SK-N-SH treated with all-trans-retinoic acid at 6 μM for 48 hours (cell line): ENCODE measurements around the gene RNF114.

Experiments
- ATAC-seq: fragments of 200-7000 bp; cut with Tn5 transposase; 3 replicates; pipeline ENCODE4 v1.9.1; 2020; ENCODE audit warnings: mild to moderate bottlenecking, moderate library complexity
- ARNTL ChIP-seq: fragments of 450-650 bp; formaldehyde crosslinking; IDR thresholded peaks from 2 replicates; pipeline ENCODE4 v1.5.0; 2020; ENCODE audit warnings: low read depth, mild to moderate bottlenecking, moderate library complexity, borderline replicate concordance
- BACH2 ChIP-seq: fragments of 250-450 bp; sonication (Bioruptor Pico); IDR thresholded peaks from 2 replicates; pipeline ENCODE4 v1.9.0; 2021; ENCODE audit warnings: mild to moderate bottlenecking, borderline replicate concordance
- CSDC2 ChIP-seq: fragments of 250-450 bp; sonication (Bioruptor Pico); IDR thresholded peaks from 2 replicates; pipeline ENCODE4 v1.5.0; 2020; ENCODE audit warnings: mild to moderate bottlenecking, moderate library complexity
- CSRNP3 ChIP-seq: fragments of 250-450 bp; sonication (Bioruptor Pico); IDR thresholded peaks from 2 replicates; pipeline ENCODE4 v1.5.1; 2021; ENCODE audit warnings: mild to moderate bottlenecking, moderate library complexity
- ESRRG ChIP-seq: fragments of 250-450 bp; sonication (Bioruptor Pico); IDR thresholded peaks from 2 replicates; pipeline ENCODE4 v1.6.1; 2021; ENCODE audit warnings: mild to moderate bottlenecking
- GLIS3 ChIP-seq: fragments of 250-450 bp; sonication (Bioruptor Pico); IDR thresholded peaks from 2 replicates; pipeline ENCODE4 v1.5.0; 2020; ENCODE audit warnings: mild to moderate bottlenecking, moderate library complexity
- ISL1 ChIP-seq: fragments of 250-450 bp; sonication (Bioruptor Pico); IDR thresholded peaks from 2 replicates; pipeline ENCODE4 v2.1.2; 2022; ENCODE audit warnings: mild to moderate bottlenecking, moderate library complexity
- OSR1 ChIP-seq: fragments of 250-450 bp; sonication (Bioruptor Pico); IDR thresholded peaks from 2 replicates; pipeline ENCODE4 v1.8.0; 2022; ENCODE audit warnings: moderate library complexity, mild to moderate bottlenecking, inconsistent platforms
- PATZ1 ChIP-seq: fragments of 250-450 bp; sonication (Bioruptor Pico); IDR thresholded peaks from 2 replicates; pipeline ENCODE4 v1.8.0; 2020; ENCODE audit warnings: mild to moderate bottlenecking, moderate library complexity, borderline replicate concordance
- RARB ChIP-seq: fragments of 250-450 bp; sonication (Bioruptor Pico); IDR thresholded peaks from 2 replicates; pipeline ENCODE4 v1.8.0; 2021; ENCODE audit warnings: mild to moderate bottlenecking, moderate library complexity
- SNAI2 ChIP-seq: fragments of 250-450 bp; sonication (Bioruptor Pico); IDR thresholded peaks from 2 replicates; pipeline ENCODE4 v1.5.0; 2020; ENCODE audit warnings: mild to moderate bottlenecking, moderate library complexity
- TCF4 ChIP-seq: fragments of 250-450 bp; sonication (Bioruptor Pico); IDR thresholded peaks from 2 replicates; pipeline ENCODE4 v1.8.0; 2021; ENCODE audit warnings: mild to moderate bottlenecking, moderate library complexity, borderline replicate concordance
- TOX ChIP-seq: fragments of 250-450 bp; sonication (Bioruptor Pico); IDR thresholded peaks from 2 replicates; pipeline ENCODE4 v1.8.0; 2021; ENCODE audit warnings: mild to moderate bottlenecking, moderate library complexity, borderline replicate concordance
- ZC3H10 ChIP-seq: fragments of 250-450 bp; sonication (Bioruptor Pico); IDR thresholded peaks from 2 replicates; pipeline ENCODE4 v1.5.1; 2021; ENCODE audit warnings: mild to moderate bottlenecking, moderate library complexity
- ZFP3 ChIP-seq: fragments of 250-450 bp; sonication (Bioruptor Pico); IDR thresholded peaks from 2 replicates; pipeline ENCODE4 v1.5.0; 2020; ENCODE audit warnings: mild to moderate bottlenecking, moderate library complexity
- ZFP30 ChIP-seq: fragments of 450-650 bp; formaldehyde crosslinking; IDR thresholded peaks from 2 replicates; pipeline ENCODE4 v1.5.0; 2022; ENCODE audit warnings: mild to moderate bottlenecking, moderate library complexity
- ZNF565 ChIP-seq: fragments of 450-650 bp; formaldehyde crosslinking; conservative IDR thresholded peaks from 2 replicates; pipeline ENCODE4 v1.5.0; 2020; ENCODE audit warnings: low read depth, mild to moderate bottlenecking, moderate library complexity
- ZNF70 ChIP-seq: fragments of 450-650 bp; formaldehyde crosslinking; IDR thresholded peaks from 2 replicates; pipeline ENCODE4 v1.5.0; 2020; ENCODE audit warnings: mild to moderate bottlenecking, moderate library complexity
- ZNF8 ChIP-seq: fragments of 450-650 bp; formaldehyde crosslinking; IDR thresholded peaks from 2 replicates; pipeline ENCODE4 v1.5.0; 2020; ENCODE audit warnings: mild to moderate bottlenecking, moderate library complexity
- TF ChIP-seq, protein P1 (sequence below): fragments of 250-450 bp; sonication (Bioruptor Pico); IDR thresholded peaks from 2 replicates; pipeline ENCODE4 v1.5.0; 2020; ENCODE audit warnings: mild to moderate bottlenecking, moderate library complexity
- TF ChIP-seq, protein P2 (sequence below): fragments of 250-450 bp; sonication (Bioruptor Pico); IDR thresholded peaks from 2 replicates; pipeline ENCODE4 v1.5.1; 2020; ENCODE audit warnings: low read depth, mild to moderate bottlenecking, moderate library complexity
- TF ChIP-seq, protein P3 (sequence below): fragments of 250-450 bp; sonication (Bioruptor Pico); IDR thresholded peaks from 2 replicates; pipeline ENCODE4 v1.8.0; 2021; ENCODE audit warnings: low read depth, mild to moderate bottlenecking, moderate library complexity, borderline replicate concordance

RNF114 gene

GRCh38 chr20:49945306-49945700 is 9.1 kb downstream of the RNF114 start (continued):
- TF ChIP-seq GLIS3 (CRISPR knock-in tag) (no peak), ZNF8 (CRISPR knock-in tag) (no peak), ZC3H10 (CRISPR knock-in tag) (no peak), ESRRG (no peak)

GRCh38 chr20:49945701-49946477 is 9.7 kb downstream of the RNF114 start:
- ATAC-seq, result no peak
- TF ChIP-seq ESRRG (no peak), TCF4 (CRISPR knock-in tag) (no peak), RARB (CRISPR knock-in tag) (no peak), PATZ1 (CRISPR knock-in tag) (no peak), ZFP3 (CRISPR knock-in tag) (no peak), ARNTL (CRISPR knock-in tag) (no peak), ZNF70 (CRISPR knock-in tag) (no peak), TOX (CRISPR knock-in tag) (no peak), ZNF8 (CRISPR knock-in tag) (no peak), BACH2 (no peak), GLIS3 (CRISPR knock-in tag) (no peak), CSDC2 (CRISPR knock-in tag) (no peak), ZFP30 (CRISPR knock-in tag) (no peak), SNAI2 (CRISPR knock-in tag) (no peak), ZC3H10 (CRISPR knock-in tag) (no peak)
- TF ChIP-seq, protein P1, sequence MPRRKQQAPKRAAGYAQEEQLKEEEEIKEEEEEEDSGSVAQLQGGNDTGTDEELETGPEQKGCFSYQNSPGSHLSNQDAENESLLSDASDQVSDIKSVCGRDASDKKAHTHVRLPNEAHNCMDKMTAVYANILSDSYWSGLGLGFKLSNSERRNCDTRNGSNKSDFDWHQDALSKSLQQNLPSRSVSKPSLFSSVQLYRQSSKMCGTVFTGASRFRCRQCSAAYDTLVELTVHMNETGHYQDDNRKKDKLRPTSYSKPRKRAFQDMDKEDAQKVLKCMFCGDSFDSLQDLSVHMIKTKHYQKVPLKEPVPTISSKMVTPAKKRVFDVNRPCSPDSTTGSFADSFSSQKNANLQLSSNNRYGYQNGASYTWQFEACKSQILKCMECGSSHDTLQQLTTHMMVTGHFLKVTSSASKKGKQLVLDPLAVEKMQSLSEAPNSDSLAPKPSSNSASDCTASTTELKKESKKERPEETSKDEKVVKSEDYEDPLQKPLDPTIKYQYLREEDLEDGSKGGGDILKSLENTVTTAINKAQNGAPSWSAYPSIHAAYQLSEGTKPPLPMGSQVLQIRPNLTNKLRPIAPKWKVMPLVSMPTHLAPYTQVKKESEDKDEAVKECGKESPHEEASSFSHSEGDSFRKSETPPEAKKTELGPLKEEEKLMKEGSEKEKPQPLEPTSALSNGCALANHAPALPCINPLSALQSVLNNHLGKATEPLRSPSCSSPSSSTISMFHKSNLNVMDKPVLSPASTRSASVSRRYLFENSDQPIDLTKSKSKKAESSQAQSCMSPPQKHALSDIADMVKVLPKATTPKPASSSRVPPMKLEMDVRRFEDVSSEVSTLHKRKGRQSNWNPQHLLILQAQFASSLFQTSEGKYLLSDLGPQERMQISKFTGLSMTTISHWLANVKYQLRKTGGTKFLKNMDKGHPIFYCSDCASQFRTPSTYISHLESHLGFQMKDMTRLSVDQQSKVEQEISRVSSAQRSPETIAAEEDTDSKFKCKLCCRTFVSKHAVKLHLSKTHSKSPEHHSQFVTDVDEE (CRISPR knock-in tag), result no peak
- TF ChIP-seq, protein P2, sequence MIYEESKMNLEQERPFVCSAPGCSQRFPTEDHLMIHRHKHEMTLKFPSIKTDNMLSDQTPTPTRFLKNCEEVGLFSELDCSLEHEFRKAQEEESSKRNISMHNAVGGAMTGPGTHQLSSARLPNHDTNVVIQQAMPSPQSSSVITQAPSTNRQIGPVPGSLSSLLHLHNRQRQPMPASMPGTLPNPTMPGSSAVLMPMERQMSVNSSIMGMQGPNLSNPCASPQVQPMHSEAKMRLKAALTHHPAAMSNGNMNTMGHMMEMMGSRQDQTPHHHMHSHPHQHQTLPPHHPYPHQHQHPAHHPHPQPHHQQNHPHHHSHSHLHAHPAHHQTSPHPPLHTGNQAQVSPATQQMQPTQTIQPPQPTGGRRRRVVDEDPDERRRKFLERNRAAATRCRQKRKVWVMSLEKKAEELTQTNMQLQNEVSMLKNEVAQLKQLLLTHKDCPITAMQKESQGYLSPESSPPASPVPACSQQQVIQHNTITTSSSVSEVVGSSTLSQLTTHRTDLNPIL (CRISPR knock-in tag), result no peak

GRCh38 chr20:49948178-49948577 is 12.0 kb downstream of the RNF114 start:
- TF ChIP-seq ZNF565 (CRISPR knock-in tag), result no peak
- no peak for TF ChIP-seq CSRNP3
- no peak for TF ChIP-seq ZC3H10 (CRISPR knock-in tag)
- TF ChIP-seq OSR1 (CRISPR knock-in tag), result no peak
- TF ChIP-seq ZFP30 (CRISPR knock-in tag), result no peak
- TF ChIP-seq ARNTL (CRISPR knock-in tag), result no peak
- no peak for TF ChIP-seq CSDC2 (CRISPR knock-in tag)
- TF ChIP-seq ISL1 (CRISPR knock-in tag), result no peak
- TF ChIP-seq, protein P3, sequence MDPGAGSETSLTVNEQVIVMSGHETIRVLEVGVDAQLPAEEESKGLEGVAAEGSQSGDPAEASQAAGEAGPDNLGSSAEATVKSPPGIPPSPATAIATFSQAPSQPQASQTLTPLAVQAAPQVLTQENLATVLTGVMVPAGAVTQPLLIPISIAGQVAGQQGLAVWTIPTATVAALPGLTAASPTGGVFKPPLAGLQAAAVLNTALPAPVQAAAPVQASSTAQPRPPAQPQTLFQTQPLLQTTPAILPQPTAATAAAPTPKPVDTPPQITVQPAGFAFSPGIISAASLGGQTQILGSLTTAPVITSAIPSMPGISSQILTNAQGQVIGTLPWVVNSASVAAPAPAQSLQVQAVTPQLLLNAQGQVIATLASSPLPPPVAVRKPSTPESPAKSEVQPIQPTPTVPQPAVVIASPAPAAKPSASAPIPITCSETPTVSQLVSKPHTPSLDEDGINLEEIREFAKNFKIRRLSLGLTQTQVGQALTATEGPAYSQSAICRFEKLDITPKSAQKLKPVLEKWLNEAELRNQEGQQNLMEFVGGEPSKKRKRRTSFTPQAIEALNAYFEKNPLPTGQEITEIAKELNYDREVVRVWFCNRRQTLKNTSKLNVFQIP (CRISPR knock-in tag), result no peak
- TF ChIP-seq ESRRG, result no peak
- no peak for TF ChIP-seq BACH2
- no peak for TF ChIP-seq TCF4 (CRISPR knock-in tag)
- TF ChIP-seq, protein P2 (CRISPR knock-in tag), result no peak
- TF ChIP-seq RARB (CRISPR knock-in tag), result no peak
- no peak for TF ChIP-seq SNAI2 (CRISPR knock-in tag)
- TF ChIP-seq, protein P1 (CRISPR knock-in tag), result no peak
- no peak for TF ChIP-seq ZNF70 (CRISPR knock-in tag)
- no peak for ATAC-seq
